Dedifferentiated amniotic fluid mesenchymal stem cell (primary cell): ENCODE measurements around the gene EIF4G2.
A peak's percentile ranks its signal among the peaks of the same experiment; 100 is the strongest.

Source experiments
- DNase-seq: peaks from one replicate; pipeline ENCODE4 v3.0.0-alpha.2; 2016; ENCODE audit errors: extremely low spot score

EIF4G2 gene

GRCh38 chr11:10771457-10771856 lies 37.3 kb downstream of the EIF4G2 start:
- DNase-seq: no peak

DNA sequence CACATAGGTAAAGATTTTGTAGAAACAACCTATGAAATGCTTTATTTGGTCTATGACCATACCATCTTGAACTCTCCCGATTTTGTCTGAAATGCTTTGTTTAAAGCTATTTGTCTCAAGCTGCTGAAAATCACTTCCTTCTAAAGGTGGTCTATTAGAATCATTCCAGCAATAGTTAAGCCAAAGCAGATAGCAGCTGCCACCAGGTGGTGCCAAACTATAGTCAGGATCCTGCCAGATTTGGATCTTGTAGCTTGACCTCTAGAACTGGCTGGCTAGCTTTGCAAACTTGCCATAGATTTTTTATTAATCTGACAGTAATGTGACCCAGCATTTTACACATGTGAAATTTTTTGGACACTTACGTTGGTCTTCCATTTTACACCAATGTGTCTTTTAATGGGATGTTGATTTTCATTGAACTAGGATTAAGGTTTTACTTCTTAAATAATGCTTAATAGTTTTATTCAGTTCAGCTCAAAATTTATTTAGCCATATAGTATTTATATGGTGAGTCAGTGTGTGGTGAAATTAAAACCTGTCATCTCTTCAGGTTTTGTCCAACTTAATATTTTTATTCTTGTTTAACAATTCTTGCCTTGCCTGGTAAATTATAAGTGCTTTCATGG lies 38.0 kb downstream of the EIF4G2 start:
- DNase-seq: no peak

GRCh38 chr11:10764412-10764811 lies 44.3 kb downstream of the EIF4G2 start:
- DNase-seq: no peak

DNA sequence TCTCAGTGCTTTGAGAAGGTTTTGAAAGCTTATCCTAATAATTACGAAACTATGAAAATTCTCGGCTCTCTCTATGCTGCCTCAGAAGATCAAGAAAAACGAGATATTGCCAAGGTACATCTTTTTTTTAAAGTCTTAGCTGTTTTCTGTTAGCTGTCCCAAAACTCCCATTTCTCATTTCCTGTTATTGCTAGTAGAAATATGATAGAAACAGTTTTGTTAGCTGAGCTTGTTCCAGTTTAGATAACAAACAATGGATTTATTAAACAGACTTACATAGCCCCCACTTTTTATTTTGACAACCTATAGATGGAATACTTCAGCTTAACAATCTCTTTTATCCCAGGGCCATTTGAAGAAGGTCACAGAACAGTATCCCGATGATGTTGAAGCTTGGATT lies 45.0 kb downstream of the EIF4G2 start:
- DNase-seq: no peak

DNA sequence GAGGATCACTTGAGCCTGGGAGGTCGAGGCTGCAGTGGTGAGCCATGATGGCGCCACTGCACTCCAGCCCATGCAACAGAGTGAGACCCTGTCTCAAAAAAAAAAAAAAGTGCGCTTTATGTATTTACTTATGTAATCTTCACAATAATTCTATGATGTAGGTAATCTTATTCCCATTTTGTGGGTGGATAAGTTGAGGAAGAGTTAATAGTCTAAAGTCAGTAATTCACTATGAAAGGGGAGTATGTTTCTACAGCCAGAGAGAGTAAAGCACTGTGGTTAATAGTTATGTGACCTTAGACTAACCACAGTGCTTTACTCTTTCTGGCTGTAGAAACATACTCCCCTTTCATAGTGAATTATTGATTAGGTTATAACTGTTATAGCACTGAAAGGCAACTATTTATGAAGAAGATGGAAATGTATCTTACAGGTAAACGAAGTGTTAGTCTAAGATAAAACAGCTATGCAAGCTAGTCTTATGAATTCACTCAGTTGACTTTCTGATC lies 45.8 kb downstream of the EIF4G2 start:
- no peak for DNase-seq

- no peak for DNase-seq
Measured at GRCh38 chr11:10762185-10762584, 46.5 kb downstream of the EIF4G2 start.

- no peak for DNase-seq
Measured at GRCh38 chr11:10761085-10761698, 47.5 kb downstream of the EIF4G2 start.

GRCh38 chr11:10758957-10759356 lies 49.8 kb downstream of the EIF4G2 start:
- DNase-seq: no peak

DNA sequence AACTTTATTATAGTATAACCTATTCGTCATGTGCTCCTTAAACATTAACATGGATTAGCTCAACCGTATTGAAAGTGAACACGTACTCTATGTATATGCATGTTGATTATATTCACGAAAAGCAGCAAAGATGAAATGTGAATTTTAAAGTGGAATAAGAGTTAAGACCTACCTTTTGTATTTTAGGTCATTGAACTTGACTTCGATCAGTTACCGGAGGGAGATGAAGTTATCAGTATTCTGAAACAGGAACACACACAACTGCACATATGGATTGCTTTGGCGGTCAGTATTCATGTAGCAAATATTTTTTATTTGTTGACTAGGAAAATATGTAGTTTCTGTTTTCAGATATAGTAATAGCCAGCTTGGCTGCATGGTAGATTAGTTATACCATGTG lies 56.2 kb downstream of the EIF4G2 start:
- DNase-seq: no peak

DNA sequence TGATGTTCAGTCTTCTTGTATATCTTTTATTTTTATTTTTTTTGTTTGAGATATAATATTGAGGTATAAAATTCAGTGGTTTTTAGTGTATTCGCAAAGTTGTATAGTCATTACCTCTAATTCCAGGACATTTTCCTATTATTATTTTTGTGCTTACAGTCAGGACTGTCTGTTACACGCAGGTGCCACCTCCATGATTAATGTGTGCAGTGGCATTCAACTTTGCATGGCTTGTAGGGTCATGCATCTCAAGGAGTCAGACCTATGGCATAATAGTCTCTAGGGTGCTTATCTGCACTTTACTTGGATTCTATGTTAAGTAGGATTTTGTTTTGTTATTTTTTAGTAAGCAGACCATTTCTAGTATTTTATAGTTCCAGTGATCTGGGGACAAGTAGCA lies 56.7 kb downstream of the EIF4G2 start:
- no peak for DNase-seq

- no peak for DNase-seq
Measured at GRCh38 chr11:10751581-10751940, 57.2 kb downstream of the EIF4G2 start.

DNA sequence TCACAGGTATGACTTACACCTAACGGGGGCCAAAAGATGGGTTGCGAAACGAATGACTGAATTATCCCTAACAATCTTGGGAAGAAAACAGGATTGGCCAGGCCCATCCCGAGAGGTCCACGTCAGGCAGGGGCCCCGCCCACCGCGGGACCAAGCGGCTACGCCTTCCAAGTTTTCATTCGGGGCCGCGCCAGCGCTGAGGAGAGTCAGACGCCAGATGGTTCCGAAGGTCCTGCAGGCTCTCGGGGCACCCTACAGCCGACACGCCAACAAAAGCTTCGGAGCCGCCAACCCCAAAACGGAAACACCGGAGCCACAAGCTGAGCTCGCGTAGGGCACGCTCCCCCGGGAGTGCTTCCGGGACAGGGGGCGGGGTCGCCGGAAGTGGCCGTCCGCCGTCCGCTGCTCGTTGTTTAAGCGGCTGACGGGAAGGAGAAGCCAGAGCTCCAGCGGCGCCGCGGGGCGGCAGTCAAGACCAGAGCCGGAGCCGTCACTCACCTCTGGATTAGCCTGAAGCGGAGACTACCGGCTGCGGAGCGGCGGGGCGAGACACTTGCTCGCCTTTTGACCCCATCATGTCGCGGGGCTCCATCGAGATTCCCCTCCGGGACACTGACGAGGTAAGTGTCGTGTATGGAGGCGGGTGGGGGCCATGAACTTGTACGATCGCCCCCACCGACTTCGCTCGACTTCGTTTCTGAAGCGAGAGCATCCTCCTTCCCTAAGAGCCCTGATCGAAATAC lies 57.7 kb downstream of the EIF4G2 start, which contains the start of gene CTR9:
Gene CTR9 (plus strand): TSS at position 409 of the 743 bp plus-strand sequence. CDS start 167 bp downstream, at position 576.
- DNase-seq: peak; percentile 88

GRCh38 chr11:10749476-10749875 lies 59.2 kb downstream of the EIF4G2 start:
- DNase-seq: no peak

GRCh38 chr11:10747733-10748132 lies 61.0 kb downstream of the EIF4G2 start:
- DNase-seq: no peak
